HepG2 (cell line): Measurements from ENCODE around the gene ZDHHC19. TPM values are rescaled to one million over a fixed set of nuclear protein-coding genes. Genes with fewer than 3 reads are reported as not detected.

Experiments used
- ATAC-seq: fragments of 200-7000 bp; cut with Tn5 transposase; 3 replicates; pipeline ENCODE4 v1.9.1; 2020; ENCODE audit warnings: mild to moderate bottlenecking, moderate library complexity
- BruUV-seq: library from RNA; stranded (reverse); fragments of 400-500 nt; replicated peaks from 2 replicates; lab custom pipeline; 2021; lab: Mats Ljungman, UMichigan
- CTCF ChIA-PET: fragments of 300-600 bp; formaldehyde crosslinking; extraction: SDS; loops from one replicate; lab custom pipeline; 2021; ENCODE audit warnings: low total read pairs, inconsistent platforms, low intra/inter-chr PET ratio; lab: Yijun Ruan, JAX
- POLR2A ChIA-PET: fragments of 350-600 bp; sonication (Branson Sonifier 250); formaldehyde crosslinking; loops from one replicate; lab custom pipeline; 2020; ENCODE audit warnings: antibody characterized with exemption, inconsistent platforms; lab: Yijun Ruan, JAX
- DNase-seq: peaks from one replicate; pipeline ENCODE4 v3.0.0-alpha.2; 2015; ENCODE audit warnings: low spot score
- FAIRE-seq: peaks from 3 replicates; lab custom pipeline; 2011; peaks lifted over from hg19 to GRCh38; lab: Jason Lieb, UNC
- H2AFZ ChIP-seq: one replicate; pipeline ENCODE4 v1.6.1; 2011; ENCODE audit warnings: low read length, inconsistent platforms
- H3K27ac ChIP-seq: fragments of 300-600 bp; 3 replicates; pipeline ENCODE4 v1.8.0; 2011; ENCODE audit warnings: mixed run types, mild to moderate bottlenecking, mixed read lengths, low read length, inconsistent platforms; ENCODE audit not compliant: insufficient read depth; ENCODE audit errors: extremely low read length
- H3K27me3 ChIP-seq, 2 experiments: fragments of 200-600 bp in 1 of 2; 2 replicates in 1 of 2; 3 replicates in 1 of 2; pipeline versions ENCODE4 v1.6.0 to v1.8.0; 2011; ENCODE audit warnings: low read length in 2 of 2, mild to moderate bottlenecking in 2 of 2, moderate library complexity in 2 of 2, inconsistent platforms in 1 of 2; ENCODE audit not compliant: insufficient read depth in 2 of 2, control insufficient read depth in 1 of 2
- H3K36me3 ChIP-seq, 2 experiments: fragments of 200-600 bp in 1 of 2; replicated peaks in 1 of 2; 2 replicates in 1 of 2; 3 replicates in 1 of 2; pipeline versions ENCODE4 v1.5.1 to v1.8.0; 2011; ENCODE audit warnings: low read length in 2 of 2, inconsistent platforms in 1 of 2; ENCODE audit not compliant: insufficient read depth in 2 of 2, control insufficient read depth in 1 of 2
- H3K4me1 ChIP-seq: 2 replicates; pipeline ENCODE4 v1.5.1; 2012; ENCODE audit warnings: low read length, inconsistent platforms; ENCODE audit not compliant: insufficient read depth
- H3K4me2 ChIP-seq: 2 replicates; pipeline ENCODE4 v1.6.0; 2011; ENCODE audit warnings: low read depth, low read length, inconsistent platforms
- H3K4me3 ChIP-seq, 3 experiments: fragments of 200-600 bp in 1 of 3; sonication (generic), shearing (Covaris generic) in 1 of 3; replicated peaks in 1 of 3; 2 replicates each; pipeline ENCODE4 v1.5.1; 2011 to 2016; ENCODE audit warnings: low read length in 3 of 3, inconsistent platforms in 2 of 3, low read depth in 2 of 3, mild to moderate bottlenecking in 2 of 3, control low read depth in 1 of 3, mixed read lengths in 1 of 3; ENCODE audit not compliant: insufficient read depth in 1 of 3
- H3K79me2 ChIP-seq: one replicate; pipeline ENCODE4 v1.6.1; 2011; ENCODE audit warnings: low read length, inconsistent platforms; ENCODE audit not compliant: insufficient read depth
- H3K9ac ChIP-seq: 2 replicates; pipeline ENCODE4 v1.6.0; 2011; ENCODE audit warnings: mild to moderate bottlenecking, low read depth, low read length, inconsistent platforms; ENCODE audit not compliant: insufficient read depth
- H3K9me3 ChIP-seq: 2 replicates; pipeline ENCODE4 v1.5.1; 2012; ENCODE audit warnings: mild to moderate bottlenecking, low read length
- H4K20me1 ChIP-seq: 2 replicates; pipeline ENCODE4 v1.6.0; 2011; ENCODE audit warnings: inconsistent platforms, mild to moderate bottlenecking, low read length, moderate library complexity; ENCODE audit not compliant: insufficient read depth
- ADNP ChIP-seq: sonication (generic); formaldehyde crosslinking; IDR thresholded peaks from 2 replicates; pipeline ENCODE4 v1.4.0; 2020; ENCODE audit warnings: missing genetic modification reagents
- AGO1 ChIP-seq: fragments of 200-400 bp; formaldehyde crosslinking; IDR thresholded peaks from 2 replicates; pipeline ENCODE4 v1.6.1; 2017; ENCODE audit warnings: mild to moderate bottlenecking, low read depth, low read length, moderate library complexity; ENCODE audit not compliant: poor library complexity, severe bottlenecking
- CBX2 ChIP-seq, 2 experiments: fragments of 200-600 bp in 1 of 2; sonication (generic); formaldehyde crosslinking in 1 of 2; IDR thresholded peaks; 2 replicates each; pipeline versions ENCODE4 v1.7.0 to v1.8.1; 2018 to 2022; ENCODE audit warnings: low read depth in 2 of 2, low read length in 1 of 2, mild to moderate bottlenecking in 1 of 2, missing genetic modification reagents in 1 of 2
- DDIT3 ChIP-seq: sonication (generic); formaldehyde crosslinking; IDR thresholded peaks from 2 replicates; pipeline ENCODE4 v1.4.0; 2020; ENCODE audit warnings: mild to moderate bottlenecking, missing genetic modification reagents
- GLI4 ChIP-seq: sonication (generic); formaldehyde crosslinking; IDR thresholded peaks from 2 replicates; pipeline ENCODE4 v1.5.1; 2020; ENCODE audit warnings: missing genetic modification reagents, mild to moderate bottlenecking, moderate library complexity, borderline replicate concordance
- HNF4A ChIP-seq: sonication (generic); formaldehyde crosslinking; IDR thresholded peaks from 2 replicates; pipeline ENCODE4 v1.4.0; 2020; ENCODE audit warnings: missing genetic modification reagents
- MYC ChIP-seq: sonication (generic); formaldehyde crosslinking; IDR thresholded peaks from 2 replicates; pipeline ENCODE4 v1.9.0; 2021; ENCODE audit warnings: missing genetic modification reagents, borderline replicate concordance
- NR2F1 ChIP-seq, 2 experiments: fragments of 450-650 bp in 1 of 2; formaldehyde crosslinking in 1 of 2; IDR thresholded peaks; 2 replicates each; pipeline versions ENCODE4 v1.5.0 to v1.6.1; 2016 to 2020; ENCODE audit warnings: mild to moderate bottlenecking in 1 of 2, missing compliant biosample characterization in 1 of 2, missing genetic modification reagents in 1 of 2, moderate library complexity in 1 of 2
- POLR2AphosphoS5 ChIP-seq: IDR thresholded peaks from 2 replicates; pipeline ENCODE4 v1.6.1; 2012; ENCODE audit warnings: low read depth, low read length
- SNAI1 ChIP-seq: sonication (generic); formaldehyde crosslinking; IDR thresholded peaks from 2 replicates; pipeline ENCODE4 v1.5.0; 2020; ENCODE audit warnings: mild to moderate bottlenecking, missing genetic modification reagents, borderline replicate concordance
- SP5 ChIP-seq: IDR thresholded peaks from 2 replicates; pipeline ENCODE4 v1.6.1; 2016; ENCODE audit warnings: low read depth, borderline replicate concordance
- SUZ12 ChIP-seq: fragments of 150-350 bp; IDR thresholded peaks from 2 replicates; pipeline ENCODE4 v1.6.1; 2014; ENCODE audit warnings: low read depth, low read length
- YY1 ChIP-seq: IDR thresholded peaks from 2 replicates; pipeline ENCODE4 v1.6.1; 2011; ENCODE audit warnings: low read length, low read depth, moderate library complexity, mild to moderate bottlenecking; ENCODE audit not compliant: insufficient read depth, insufficient replicate concordance
- ZBTB25 ChIP-seq: IDR thresholded peaks from 2 replicates; pipeline ENCODE4 v1.6.1; 2018; ENCODE audit warnings: missing genetic modification reagents
- ZNF17 ChIP-seq: sonication (generic); formaldehyde crosslinking; IDR thresholded peaks from 2 replicates; pipeline ENCODE4 v1.5.0; 2020; ENCODE audit warnings: mild to moderate bottlenecking, missing genetic modification reagents
- ZNF260 ChIP-seq: sonication (generic); formaldehyde crosslinking; IDR thresholded peaks from 2 replicates; pipeline ENCODE4 v1.4.0; 2020; ENCODE audit warnings: missing genetic modification reagents, low read depth, mild to moderate bottlenecking, borderline replicate concordance
- ZNF335 ChIP-seq: sonication (generic); formaldehyde crosslinking; IDR thresholded peaks from 2 replicates; pipeline ENCODE4 v1.4.0; 2020; ENCODE audit warnings: missing genetic modification reagents
- ZNF432 ChIP-seq: sonication (generic); formaldehyde crosslinking; IDR thresholded peaks from 2 replicates; pipeline ENCODE4 v1.5.0; 2020; ENCODE audit warnings: missing genetic modification reagents, mild to moderate bottlenecking, borderline replicate concordance
- ZNF510 ChIP-seq: sonication (generic); formaldehyde crosslinking; IDR thresholded peaks from 2 replicates; pipeline ENCODE4 v1.4.0; 2020; ENCODE audit warnings: low read depth, mild to moderate bottlenecking, missing genetic modification reagents
- ZNF737 ChIP-seq: sonication (generic); formaldehyde crosslinking; IDR thresholded peaks from 2 replicates; pipeline ENCODE4 v1.5.0; 2020; ENCODE audit warnings: missing genetic modification reagents, mild to moderate bottlenecking, borderline replicate concordance
- WGBS: methylation state at CpG from one replicate; pipeline ENCODE4 v1.1.6; 2017; ENCODE audit warnings: low lambda C conversion rate; 5-methylcytosine and 5-hydroxymethylcytosine counted together
- in situ Hi-C: cut with HindIII; loops from 2 replicates; pipeline ENCODE4 v1.10.0; 2017; ENCODE audit warnings: low pct_unique_long_range_greater_than_20kb; ENCODE audit not compliant: extremely low pct_ligation_motif_present
- intact Hi-C: fragments of 100-400 bp; cut with micrococcal nuclease; formaldehyde crosslinking; loops from one replicate; pipeline ENCODE4 v1.10.0; 2022; ENCODE audit not compliant: unreplicated experiment
- polyA plus RNA-seq, 8 experiments: library from polyadenylated mRNA; depleted of rRNA in 3 of 8; stranded (reverse) in 7 of 8; unstranded in 1 of 8; fragments of >200 nt; fragmentation: Illumina TruSeq in 4 of 8; extraction: Trizol in 4 of 8; gene quantifications; 2 replicates each; pipeline versions ENCODE4 v1.2.1 to v1.2.3, GENCODE V29; 2011 to 2016; ENCODE audit warnings: low read depth in 4 of 8, missing spikeins in 1 of 8, mixed read lengths in 1 of 8; ENCODE audit not compliant: insufficient read depth in 1 of 8
- total RNA-seq, 5 experiments: library from RNA; depleted of rRNA; stranded (reverse); fragments of >200 nt; fragmentation: Illumina TruSeq; extraction: Trizol; gene quantifications; 2 replicates each; pipeline ENCODE4 v1.2.3, GENCODE V29; 2016; ENCODE audit warnings: low read depth in 1 of 5
- TF ChIP-seq, protein P1 (sequence below): sonication (generic); formaldehyde crosslinking; IDR thresholded peaks from 2 replicates; pipeline ENCODE4 v1.9.0; 2021; ENCODE audit warnings: missing genetic modification reagents, mild to moderate bottlenecking, borderline replicate concordance

Gene ZDHHC19
- total and polyA plus RNA-seq, 2 of the 13 experiments (the other 11 are each of a cell fraction or from before 2014, with no cell fraction given), result 0.22 to 0.53 TPM

DNA sequence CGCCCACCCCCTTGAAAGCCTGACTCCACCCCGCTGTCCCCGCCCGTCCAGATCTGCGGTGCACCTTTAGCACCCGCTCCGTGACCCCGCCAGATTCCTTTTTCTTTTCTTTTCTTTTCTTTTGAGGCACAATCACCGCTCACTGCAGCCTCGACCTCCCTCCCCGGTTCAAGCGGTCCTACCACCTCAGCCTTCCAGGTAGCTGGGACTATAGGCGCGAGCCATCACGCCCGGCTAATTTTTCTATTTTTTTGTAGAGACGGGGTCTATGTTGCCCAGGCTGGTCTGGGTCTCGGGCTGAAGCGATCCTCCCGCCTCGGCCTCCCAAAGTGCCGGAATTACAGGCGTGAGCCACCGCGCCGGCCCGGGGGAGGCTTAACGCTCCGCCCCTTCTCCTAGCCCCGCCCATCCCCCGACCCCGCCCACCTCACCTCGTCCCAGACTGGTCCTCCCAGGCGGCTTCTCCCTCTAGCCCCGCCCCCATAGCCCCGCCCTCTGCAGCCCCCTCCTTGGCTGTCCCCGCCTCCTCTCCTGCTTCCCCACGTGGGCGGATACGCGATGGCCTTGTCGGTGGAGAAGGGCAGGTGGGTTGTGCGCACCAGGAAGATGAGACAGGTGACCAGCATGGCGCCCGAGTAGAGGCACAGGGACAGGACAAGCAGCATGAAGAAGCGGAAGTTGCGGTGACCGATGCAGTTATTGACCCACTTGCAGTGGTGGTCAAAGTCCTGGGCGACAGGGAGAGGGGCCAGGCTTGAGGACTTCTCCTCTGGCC lies 3.2 kb downstream of the ZDHHC19 start:
- Histone ChIP-seq H3K27me3 (peaks cover 3 to 7% of the 10 kb centered on the region in 2 experiments; a peak in 2 of 5 replicates), H2AFZ (no peak overlapping the region), H4K20me1 (no peaks in the 10 kb centered on the region), H3K79me2 (no peaks in the 10 kb centered on the region), H3K9ac (no peak overlapping the region), H3K4me1 (peaks cover 67% of the 10 kb centered on the region), H3K9me3 (no peaks in the 10 kb centered on the region), H3K4me3 (no peak overlapping the region), H3K36me3 (no peaks in the 10 kb centered on the region), H3K27ac (no peak overlapping the region), H3K4me2 (peak overlapping the region; percentile 57)
- WGBS, result 73% methylated on average over 45 of the region's 49 CpGs
- ChIA-PET CTCF (no interaction called here), POLR2A (no interaction called here)
- DNase-seq, result no peak
- intact Hi-C loops, result no loop called here
- in situ Hi-C loops, result no loop called here
- FAIRE-seq, result no peak
- no TSS peak for BruUV-seq
- ATAC-seq, result peak; percentile 50
- TF ChIP-seq, protein P1, sequence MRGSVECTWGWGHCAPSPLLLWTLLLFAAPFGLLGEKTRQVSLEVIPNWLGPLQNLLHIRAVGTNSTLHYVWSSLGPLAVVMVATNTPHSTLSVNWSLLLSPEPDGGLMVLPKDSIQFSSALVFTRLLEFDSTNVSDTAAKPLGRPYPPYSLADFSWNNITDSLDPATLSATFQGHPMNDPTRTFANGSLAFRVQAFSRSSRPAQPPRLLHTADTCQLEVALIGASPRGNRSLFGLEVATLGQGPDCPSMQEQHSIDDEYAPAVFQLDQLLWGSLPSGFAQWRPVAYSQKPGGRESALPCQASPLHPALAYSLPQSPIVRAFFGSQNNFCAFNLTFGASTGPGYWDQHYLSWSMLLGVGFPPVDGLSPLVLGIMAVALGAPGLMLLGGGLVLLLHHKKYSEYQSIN (CRISPR knock-in tag), result no peak
- no peak for TF ChIP-seq ZNF335 (CRISPR knock-in tag)
- no peak for TF ChIP-seq CBX2 (IDR thresholded peaks at IDR 0.05; ENCODE audit: low read depth, low read length)
- no peak for TF ChIP-seq CBX2 (CRISPR knock-in tag; IDR thresholded peaks at IDR 0.05; ENCODE audit: low read depth)
- no peak for TF ChIP-seq SNAI1
- no peak for TF ChIP-seq SP5 (CRISPR knock-in tag)
- no peak for TF ChIP-seq AGO1
- TF ChIP-seq GLI4 (CRISPR knock-in tag), result no peak
- peak; percentile 39 for TF ChIP-seq HNF4A (CRISPR knock-in tag)
- no peak for TF ChIP-seq ZNF432
- TF ChIP-seq NR2F1 (CRISPR knock-in tag; IDR thresholded peaks at IDR 0.05), result no peak
- TF ChIP-seq YY1, result no peak
- no peak for TF ChIP-seq MYC
- no peak for TF ChIP-seq POLR2AphosphoS5
- TF ChIP-seq ZBTB25 (CRISPR knock-in tag), result no peak
- no peak for TF ChIP-seq SUZ12
- TF ChIP-seq ADNP, result no peak
- no peak for TF ChIP-seq ZNF17 (CRISPR knock-in tag)
- TF ChIP-seq ZNF737, result no peak
- no peak for TF ChIP-seq ZNF260 (CRISPR knock-in tag)
- TF ChIP-seq DDIT3 (CRISPR knock-in tag), result no peak
- no peak for TF ChIP-seq ZNF510
